H1 (cell line): Measurements from ENCODE around the gene OPCML. TPM values are rescaled to one million over a fixed set of nuclear protein-coding genes. Genes with fewer than 3 reads are reported as not detected.
A peak's percentile ranks its signal among the peaks of the same experiment; 100 is the strongest.

Experiments used
- ASH2L ChIP-seq: fragments of 200-600, 300-600 bp; sonication (generic); IDR thresholded peaks from one replicate; pipeline ENCODE4 v1.7.1; 2017; ENCODE audit warnings: low read length
- BACH1 ChIP-seq: IDR thresholded peaks from 2 replicates; pipeline ENCODE4 v1.6.1; 2012; ENCODE audit warnings: low read length, improper control_type of control experiment
- BRCA1 ChIP-seq: IDR thresholded peaks from 2 replicates; pipeline ENCODE4 v1.6.1; 2012; ENCODE audit warnings: low read depth, low read length, improper control_type of control experiment
- CBX5 ChIP-seq: fragments of 300-800, 300-1000 bp; sonication (generic); IDR thresholded peaks from 2 replicates; pipeline ENCODE4 v1.7.1; 2016; ENCODE audit warnings: antibody characterized with exemption, low read length, low read depth
- CHD2 ChIP-seq: IDR thresholded peaks from 2 replicates; pipeline ENCODE4 v1.6.1; 2012; ENCODE audit warnings: low read length, improper control_type of control experiment
- EZH2 ChIP-seq: fragments of 200-600 bp; sonication (generic); IDR thresholded peaks from 2 replicates; pipeline ENCODE4 v1.7.1; 2012; ENCODE audit warnings: low read depth, mild to moderate bottlenecking, moderate library complexity, low read length, inconsistent platforms; ENCODE audit not compliant: severe bottlenecking
- KDM4A ChIP-seq: IDR thresholded peaks from one replicate; pipeline ENCODE4 v1.7.1; 2012; ENCODE audit warnings: low read depth, mild to moderate bottlenecking, moderate library complexity, low read length, inconsistent platforms; ENCODE audit not compliant: severe bottlenecking
- NRF1 ChIP-seq: IDR thresholded peaks from 2 replicates; pipeline ENCODE4 v1.6.1; 2011; ENCODE audit warnings: mild to moderate bottlenecking, low read depth, low read length, improper control_type of control experiment
- polyA plus RNA-seq, 7 experiments: library from polyadenylated mRNA; depleted of rRNA in 3 of 7; stranded (reverse) in 5 of 7; unstranded in 2 of 7; fragments of >200 nt in 5 of 7; fragments of 200-250 nt in 2 of 7; gene quantifications; 1 replicate in 5 of 7; 2 replicates in 1 of 7; 4 replicates in 1 of 7; pipeline versions ENCODE4 v1.2.1 to v1.2.3, GENCODE V29; 2011 to 2013; ENCODE audit warnings: missing spikeins in 2 of 7, mixed read lengths in 2 of 7
- total RNA-seq: library from RNA; stranded (reverse); fragmentation: NEBNext Ultra II Directional; extraction: Animal tissue kit (Norgen Biotek cat#: 25700); gene quantifications from 2 replicates; pipeline ENCODE4 v1.2.1, GENCODE V29; 2021
- TF ChIP-seq, protein P1 (sequence below): fragments of 300-600 bp; sonication (generic); IDR thresholded peaks from 2 replicates; pipeline ENCODE4 v1.7.1; 2012; ENCODE audit warnings: low read length, moderate library complexity, mild to moderate bottlenecking, inconsistent platforms; ENCODE audit not compliant: insufficient replicate concordance

Gene OPCML
- total and polyA plus RNA-seq, 2 of the 8 experiments (the other 6 are each of a cell fraction or from before 2014, with no cell fraction given), result 2.3 to 3.1 TPM

DNA sequence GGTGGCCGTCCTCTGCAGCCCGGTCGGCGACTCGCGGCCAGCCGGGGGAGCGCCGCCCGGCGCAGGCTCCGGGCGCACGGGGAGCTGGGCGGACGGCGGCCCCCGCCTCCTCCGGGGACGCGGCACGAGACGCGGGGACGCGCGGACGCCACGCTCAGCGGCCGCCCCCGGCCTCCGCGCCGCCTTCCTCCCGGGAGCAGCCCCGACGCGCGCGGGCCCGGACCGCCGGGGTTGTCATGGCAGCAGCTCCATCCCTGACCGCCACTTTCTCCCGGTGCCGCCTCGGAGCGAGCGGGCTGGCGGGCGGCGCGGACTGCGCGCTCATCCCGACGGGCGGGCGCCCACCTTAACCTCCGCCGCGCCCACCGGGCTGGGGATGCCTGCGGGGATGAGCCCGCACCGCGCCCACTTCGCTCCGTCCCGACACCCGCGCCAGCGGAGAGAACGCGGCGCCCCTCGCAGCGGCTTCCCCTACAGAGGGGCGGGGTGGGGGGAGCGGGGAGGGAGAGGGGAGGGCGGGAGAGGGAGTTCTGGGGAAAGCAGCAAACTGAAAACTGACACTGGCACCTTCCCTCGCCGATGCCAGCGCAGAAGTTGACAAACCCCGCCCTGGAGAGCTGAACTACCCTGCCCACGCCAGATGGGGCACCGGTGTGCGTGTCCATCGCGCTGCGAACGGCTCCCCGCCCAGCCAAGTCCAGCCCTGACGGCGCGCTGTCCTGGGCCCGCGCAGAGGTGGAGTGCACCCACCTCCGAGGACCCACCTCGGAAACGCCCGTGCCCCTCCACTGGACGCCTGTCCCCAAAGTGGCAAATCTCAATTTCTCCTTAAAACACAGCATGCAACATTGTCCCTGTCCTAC, 588.4 kb downstream of the OPCML start (continued):
- TF ChIP-seq, protein P1, sequence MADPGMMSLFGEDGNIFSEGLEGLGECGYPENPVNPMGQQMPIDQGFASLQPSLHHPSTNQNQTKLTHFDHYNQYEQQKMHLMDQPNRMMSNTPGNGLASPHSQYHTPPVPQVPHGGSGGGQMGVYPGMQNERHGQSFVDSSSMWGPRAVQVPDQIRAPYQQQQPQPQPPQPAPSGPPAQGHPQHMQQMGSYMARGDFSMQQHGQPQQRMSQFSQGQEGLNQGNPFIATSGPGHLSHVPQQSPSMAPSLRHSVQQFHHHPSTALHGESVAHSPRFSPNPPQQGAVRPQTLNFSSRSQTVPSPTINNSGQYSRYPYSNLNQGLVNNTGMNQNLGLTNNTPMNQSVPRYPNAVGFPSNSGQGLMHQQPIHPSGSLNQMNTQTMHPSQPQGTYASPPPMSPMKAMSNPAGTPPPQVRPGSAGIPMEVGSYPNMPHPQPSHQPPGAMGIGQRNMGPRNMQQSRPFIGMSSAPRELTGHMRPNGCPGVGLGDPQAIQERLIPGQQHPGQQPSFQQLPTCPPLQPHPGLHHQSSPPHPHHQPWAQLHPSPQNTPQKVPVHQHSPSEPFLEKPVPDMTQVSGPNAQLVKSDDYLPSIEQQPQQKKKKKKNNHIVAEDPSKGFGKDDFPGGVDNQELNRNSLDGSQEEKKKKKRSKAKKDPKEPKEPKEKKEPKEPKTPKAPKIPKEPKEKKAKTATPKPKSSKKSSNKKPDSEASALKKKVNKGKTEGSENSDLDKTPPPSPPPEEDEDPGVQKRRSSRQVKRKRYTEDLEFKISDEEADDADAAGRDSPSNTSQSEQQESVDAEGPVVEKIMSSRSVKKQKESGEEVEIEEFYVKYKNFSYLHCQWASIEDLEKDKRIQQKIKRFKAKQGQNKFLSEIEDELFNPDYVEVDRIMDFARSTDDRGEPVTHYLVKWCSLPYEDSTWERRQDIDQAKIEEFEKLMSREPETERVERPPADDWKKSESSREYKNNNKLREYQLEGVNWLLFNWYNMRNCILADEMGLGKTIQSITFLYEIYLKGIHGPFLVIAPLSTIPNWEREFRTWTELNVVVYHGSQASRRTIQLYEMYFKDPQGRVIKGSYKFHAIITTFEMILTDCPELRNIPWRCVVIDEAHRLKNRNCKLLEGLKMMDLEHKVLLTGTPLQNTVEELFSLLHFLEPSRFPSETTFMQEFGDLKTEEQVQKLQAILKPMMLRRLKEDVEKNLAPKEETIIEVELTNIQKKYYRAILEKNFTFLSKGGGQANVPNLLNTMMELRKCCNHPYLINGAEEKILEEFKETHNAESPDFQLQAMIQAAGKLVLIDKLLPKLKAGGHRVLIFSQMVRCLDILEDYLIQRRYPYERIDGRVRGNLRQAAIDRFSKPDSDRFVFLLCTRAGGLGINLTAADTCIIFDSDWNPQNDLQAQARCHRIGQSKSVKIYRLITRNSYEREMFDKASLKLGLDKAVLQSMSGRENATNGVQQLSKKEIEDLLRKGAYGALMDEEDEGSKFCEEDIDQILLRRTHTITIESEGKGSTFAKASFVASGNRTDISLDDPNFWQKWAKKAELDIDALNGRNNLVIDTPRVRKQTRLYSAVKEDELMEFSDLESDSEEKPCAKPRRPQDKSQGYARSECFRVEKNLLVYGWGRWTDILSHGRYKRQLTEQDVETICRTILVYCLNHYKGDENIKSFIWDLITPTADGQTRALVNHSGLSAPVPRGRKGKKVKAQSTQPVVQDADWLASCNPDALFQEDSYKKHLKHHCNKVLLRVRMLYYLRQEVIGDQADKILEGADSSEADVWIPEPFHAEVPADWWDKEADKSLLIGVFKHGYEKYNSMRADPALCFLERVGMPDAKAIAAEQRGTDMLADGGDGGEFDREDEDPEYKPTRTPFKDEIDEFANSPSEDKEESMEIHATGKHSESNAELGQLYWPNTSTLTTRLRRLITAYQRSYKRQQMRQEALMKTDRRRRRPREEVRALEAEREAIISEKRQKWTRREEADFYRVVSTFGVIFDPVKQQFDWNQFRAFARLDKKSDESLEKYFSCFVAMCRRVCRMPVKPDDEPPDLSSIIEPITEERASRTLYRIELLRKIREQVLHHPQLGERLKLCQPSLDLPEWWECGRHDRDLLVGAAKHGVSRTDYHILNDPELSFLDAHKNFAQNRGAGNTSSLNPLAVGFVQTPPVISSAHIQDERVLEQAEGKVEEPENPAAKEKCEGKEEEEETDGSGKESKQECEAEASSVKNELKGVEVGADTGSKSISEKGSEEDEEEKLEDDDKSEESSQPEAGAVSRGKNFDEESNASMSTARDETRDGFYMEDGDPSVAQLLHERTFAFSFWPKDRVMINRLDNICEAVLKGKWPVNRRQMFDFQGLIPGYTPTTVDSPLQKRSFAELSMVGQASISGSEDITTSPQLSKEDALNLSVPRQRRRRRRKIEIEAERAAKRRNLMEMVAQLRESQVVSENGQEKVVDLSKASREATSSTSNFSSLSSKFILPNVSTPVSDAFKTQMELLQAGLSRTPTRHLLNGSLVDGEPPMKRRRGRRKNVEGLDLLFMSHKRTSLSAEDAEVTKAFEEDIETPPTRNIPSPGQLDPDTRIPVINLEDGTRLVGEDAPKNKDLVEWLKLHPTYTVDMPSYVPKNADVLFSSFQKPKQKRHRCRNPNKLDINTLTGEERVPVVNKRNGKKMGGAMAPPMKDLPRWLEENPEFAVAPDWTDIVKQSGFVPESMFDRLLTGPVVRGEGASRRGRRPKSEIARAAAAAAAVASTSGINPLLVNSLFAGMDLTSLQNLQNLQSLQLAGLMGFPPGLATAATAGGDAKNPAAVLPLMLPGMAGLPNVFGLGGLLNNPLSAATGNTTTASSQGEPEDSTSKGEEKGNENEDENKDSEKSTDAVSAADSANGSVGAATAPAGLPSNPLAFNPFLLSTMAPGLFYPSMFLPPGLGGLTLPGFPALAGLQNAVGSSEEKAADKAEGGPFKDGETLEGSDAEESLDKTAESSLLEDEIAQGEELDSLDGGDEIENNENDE, result no peak
- TF ChIP-seq ASH2L, result peak; percentile 28
- TF ChIP-seq CBX5, result no peak
- TF ChIP-seq BRCA1, result no peak
- TF ChIP-seq EZH2, result peak; percentile 3
- no peak for TF ChIP-seq CHD2
- peak; percentile 20; the same call in 1 of the 2 replicates for TF ChIP-seq BACH1
- no peak for TF ChIP-seq NRF1
- peak; percentile 76 for TF ChIP-seq KDM4A
